PFSK-1 (cell line): ENCODE data around the gene LRRC14B.

ENCODE experiments used
- FOXP2 ChIP-seq: optimal IDR thresholded peaks from 2 replicates; pipeline ENCODE3; 2011; ENCODE audit warnings: borderline replicate concordance, control low read depth, inconsistent platforms; ENCODE audit not compliant: insufficient read depth; ENCODE audit errors: extremely low read length, extremely low read depth
- POLR2AphosphoS5 ChIP-seq: IDR thresholded peaks from 2 replicates; pipeline ENCODE4 v1.6.1; 2012; ENCODE audit warnings: low read depth, mild to moderate bottlenecking, control low read depth, low read length, moderate library complexity
- REST ChIP-seq, 2 experiments: IDR thresholded peaks; 2 replicates each; pipeline versions ENCODE4 v1.6.1 to v1.8.0; 2011 to 2012; ENCODE audit warnings: low read depth in 2 of 2, low read length in 2 of 2, control low read depth in 1 of 2, inconsistent platforms in 1 of 2, mild to moderate bottlenecking in 1 of 2, moderate library complexity in 1 of 2; ENCODE audit not compliant: insufficient read depth in 1 of 2
- SIN3A ChIP-seq: IDR thresholded peaks from 2 replicates; pipeline ENCODE4 v1.6.1; 2012; ENCODE audit warnings: mild to moderate bottlenecking, low read length, moderate library complexity, borderline replicate concordance; ENCODE audit not compliant: insufficient read depth
- TAF1 ChIP-seq: IDR thresholded peaks from 2 replicates; pipeline ENCODE4 v1.6.1; 2012; ENCODE audit warnings: low read length, control low read depth, borderline replicate concordance; ENCODE audit not compliant: insufficient read depth

Gene LRRC14B

GRCh38 chr5:152077-152476 is 39.2 kb upstream of the LRRC14B start:
- no peak for TF ChIP-seq FOXP2
- no peak for TF ChIP-seq TAF1
- no peak for TF ChIP-seq REST (IDR thresholded peaks at IDR 0.05; ENCODE audit: insufficient read depth in 1 of 2, low read depth in 2 of 2, low read length in 2 of 2)
- TF ChIP-seq SIN3A, result no peak
- no peak for TF ChIP-seq POLR2AphosphoS5

GRCh38 chr5:153256-153655 is 38.0 kb upstream of the LRRC14B start:
- TF ChIP-seq POLR2AphosphoS5 (no peak), REST (IDR thresholded peaks at IDR 0.05; ENCODE audit: insufficient read depth in 1 of 2, low read depth in 2 of 2, low read length in 2 of 2) (no peak), FOXP2 (no peak), TAF1 (no peak), SIN3A (no peak)

- TF ChIP-seq POLR2AphosphoS5 (no peak), TAF1 (no peak), FOXP2 (no peak), REST (IDR thresholded peaks at IDR 0.05; ENCODE audit: insufficient read depth in 1 of 2, low read depth in 2 of 2, low read length in 2 of 2) (no peak), SIN3A (no peak)
Observed at GRCh38 chr5:154236-154635, 37.1 kb upstream of the LRRC14B start.

GRCh38 chr5:154826-155225 is 36.5 kb upstream of the LRRC14B start:
- TF ChIP-seq REST (IDR thresholded peaks at IDR 0.05; ENCODE audit: insufficient read depth in 1 of 2, low read depth in 2 of 2, low read length in 2 of 2), result no peak
- TF ChIP-seq FOXP2, result no peak
- TF ChIP-seq SIN3A, result no peak
- no peak for TF ChIP-seq TAF1
- no peak for TF ChIP-seq POLR2AphosphoS5
